CD14-positive monocyte (primary cell): Measurements from ENCODE around the gene CD320. TPM values are rescaled to one million over a fixed set of nuclear protein-coding genes. Genes with fewer than 3 reads are reported as not detected.
"Not testable (repeated sequence)": the region's sequence is repeated elsewhere in the genome, so short reads cannot be mapped to it uniquely, and the experiment has no call there.

Experiments used
- DNase-seq, 3 donors: peaks; one replicate each; pipeline ENCODE4 v3.0.0-alpha.2; 2011 to 2022
- H2AFZ ChIP-seq: 2 replicates; pipeline ENCODE4 v1.6.0; 2012; ENCODE audit warnings: mild to moderate bottlenecking, low read depth, low read length, inconsistent platforms; ENCODE audit not compliant: insufficient read depth, poor library complexity, severe bottlenecking
- H3K27ac ChIP-seq, 2 donors: 1 replicate in 1 of 2; 2 replicates in 1 of 2; pipeline ENCODE4 v1.5.1; 2012 to 2013; ENCODE audit warnings: low read length in 2 of 2, control low read depth in 1 of 2, inconsistent platforms in 1 of 2, low read depth in 1 of 2, mild to moderate bottlenecking in 1 of 2
- H3K27me3 ChIP-seq, 2 donors: one replicate each; pipeline versions ENCODE4 v1.6.0 to v1.6.1; 2011 to 2013; ENCODE audit warnings: low read length in 2 of 2; ENCODE audit not compliant: control insufficient read depth in 2 of 2, insufficient read depth in 2 of 2
- H3K36me3 ChIP-seq, 2 donors: replicated peaks in 1 of 2; 1 replicate in 1 of 2; 2 replicates in 1 of 2; pipeline versions ENCODE4 v1.5.1 to v1.6.1; 2012 to 2013; ENCODE audit warnings: low read length in 2 of 2, control low read depth in 1 of 2, inconsistent platforms in 1 of 2, mild to moderate bottlenecking in 1 of 2; ENCODE audit not compliant: insufficient read depth in 2 of 2, control insufficient read depth in 1 of 2
- H3K4me1 ChIP-seq, 2 donors: 1 replicate in 1 of 2; 2 replicates in 1 of 2; pipeline versions ENCODE4 v1.5.1 to v1.6.1; 2012 to 2013; ENCODE audit warnings: low read length in 2 of 2, control low read depth in 1 of 2, inconsistent platforms in 1 of 2, mild to moderate bottlenecking in 1 of 2, moderate library complexity in 1 of 2; ENCODE audit not compliant: insufficient read depth in 2 of 2, control insufficient read depth in 1 of 2
- H3K4me2 ChIP-seq: replicated peaks from 2 replicates; pipeline ENCODE3; 2012; ENCODE audit warnings: low read length, moderate library complexity, mild to moderate bottlenecking; ENCODE audit not compliant: poor library complexity, severe bottlenecking; ENCODE audit errors: extremely low read depth
- H3K4me3 ChIP-seq, 3 experiments: fragments of 200-600 bp in 1 of 3; sonication (generic) in 1 of 3; replicated peaks in 1 of 3; 1 replicate in 2 of 3; 2 replicates in 1 of 3; pipeline ENCODE4 v1.5.1; 2011 to 2013; ENCODE audit warnings: low read length in 3 of 3, mild to moderate bottlenecking in 3 of 3, control low read depth in 2 of 3, low read depth in 2 of 3, inconsistent platforms in 1 of 3, moderate library complexity in 1 of 3
- H3K79me2 ChIP-seq: 2 replicates; pipeline ENCODE4 v1.6.0; 2012; ENCODE audit warnings: mild to moderate bottlenecking, control low read depth, inconsistent platforms, low read length, moderate library complexity; ENCODE audit not compliant: insufficient read depth
- H3K9ac ChIP-seq: 2 replicates; pipeline ENCODE4 v1.6.0; 2017; ENCODE audit warnings: low read length, mild to moderate bottlenecking; ENCODE audit not compliant: insufficient read depth, poor library complexity, severe bottlenecking
- H3K9me3 ChIP-seq, 2 donors: replicated peaks in 1 of 2; 1 replicate in 1 of 2; 2 replicates in 1 of 2; pipeline versions ENCODE4 v1.5.1 to v1.6.1; 2012 to 2013; ENCODE audit warnings: low read length in 2 of 2, control low read depth in 1 of 2; ENCODE audit not compliant: control insufficient read depth in 1 of 2, insufficient read depth in 1 of 2
- H4K20me1 ChIP-seq: 2 replicates; pipeline ENCODE4 v1.6.0; 2012; ENCODE audit warnings: mild to moderate bottlenecking, low read length, control low read depth, moderate library complexity; ENCODE audit not compliant: insufficient read depth
- H3K27ac Mint-ChIP-seq, 7 donors: one replicate each; pipeline ENCODE4 v1.8.0; 2020; ENCODE audit warnings: mild to moderate bottlenecking in 7 of 7, mixed read lengths in 7 of 7, moderate library complexity in 6 of 7, inconsistent platforms in 2 of 7
- H3K27me3 Mint-ChIP-seq, 3 donors: one replicate each; pipeline ENCODE4 v1.8.0; 2021 to 2022; ENCODE audit warnings: low read depth in 3 of 3, mild to moderate bottlenecking in 3 of 3, mixed read lengths in 3 of 3, moderate library complexity in 3 of 3, inconsistent platforms in 1 of 3
- H3K36me3 Mint-ChIP-seq, 2 donors: one replicate each; pipeline ENCODE4 v1.8.0; 2020; ENCODE audit warnings: mixed read lengths in 2 of 2, inconsistent platforms in 1 of 2, mild to moderate bottlenecking in 1 of 2
- H3K4me1 Mint-ChIP-seq: one replicate; pipeline ENCODE4 v1.8.0; 2020; ENCODE audit warnings: mild to moderate bottlenecking, mixed read lengths
- H3K4me3 Mint-ChIP-seq, 2 donors: one replicate each; pipeline ENCODE4 v1.8.0; 2020; ENCODE audit warnings: mild to moderate bottlenecking in 2 of 2, mixed read lengths in 2 of 2, moderate library complexity in 1 of 2
- H3K9me3 Mint-ChIP-seq, 7 donors: one replicate each; pipeline ENCODE4 v1.8.0; 2020 to 2022; ENCODE audit warnings: mixed read lengths in 7 of 7, mild to moderate bottlenecking in 6 of 7, moderate library complexity in 6 of 7, inconsistent platforms in 2 of 7
- CTCF ChIP-seq: fragments of 200-600 bp; IDR thresholded peaks from one replicate; pipeline ENCODE4 v1.8.0; 2022; ENCODE audit warnings: antibody characterized with exemption, mild to moderate bottlenecking
- WGBS: methylation state at CpG from one replicate; pipeline ENCODE4 v1.1.5; 2013; ENCODE audit warnings: missing lambda C conversion rate; ENCODE audit not compliant: insufficient coverage; 5-methylcytosine and 5-hydroxymethylcytosine counted together
- intact Hi-C, 2 donors: fragments of 100-400 bp; cut with micrococcal nuclease; formaldehyde crosslinking; loops; one replicate each; pipeline versions ENCODE4 v1.15.0 to v1.15.1; 2023
- polyA plus RNA-seq, 3 donors: library from polyadenylated mRNA; depleted of rRNA in 1 of 3; unstranded in 2 of 3; stranded (reverse) in 1 of 3; fragments of 300-500 nt in 2 of 3; fragments of >200 nt in 1 of 3; fragmentation: Illumina TruSeq in 2 of 3; gene quantifications; 1 replicate in 2 of 3; 2 replicates in 1 of 3; pipeline ENCODE4 v1.2.3, GENCODE V29; 2012 to 2021

Gene CD320
- polyA plus RNA-seq, 3 donors, result 0.72 to 2.5 (median 1.0) TPM

GRCh38 chr19:8316351-8317125 lies 8.4 kb upstream of the CD320 start:
- H3K36me3 Mint-ChIP-seq, result peaks cover 41 to 62% of the 10 kb centered on the region in 2 donors
- Histone ChIP-seq H3K27ac (no peak overlapping the region), H3K27me3 (no peaks in the 10 kb centered on the region), H3K79me2 (peaks cover 14% of the 10 kb centered on the region), H3K9ac (no peak overlapping the region), H4K20me1 (no peaks in the 10 kb centered on the region), H3K4me1 (peaks cover 9 to 13% of the 10 kb centered on the region in 2 donors), H2AFZ (no peak overlapping the region), H3K36me3 (peaks cover 34 to 59% of the 10 kb centered on the region in 2 donors), H3K9me3 (no peaks in the 10 kb centered on the region), H3K4me3 (no peak overlapping the region), H3K4me2 (no peak overlapping the region)
- peaks cover 12% of the 10 kb centered on the region for H3K4me1 Mint-ChIP-seq
- intact Hi-C loops, result no loop called here
- H3K4me3 Mint-ChIP-seq, result no peak overlapping the region
- TF ChIP-seq CTCF, result no peak
- DNase-seq, result no peak
- 96% methylated on average over 10 of the region's 14 CpGs for WGBS
- peak overlapping the region in 2 of 7 donors; percentile 26 to 62 for H3K27ac Mint-ChIP-seq
- no peaks in the 10 kb centered on the region for H3K27me3 Mint-ChIP-seq
- H3K9me3 Mint-ChIP-seq, result peaks cover 0 to 2% (median 0%) of the 10 kb centered on the region in 7 donors

- H3K4me1 Mint-ChIP-seq, H3K4me1 ChIP-seq, H3K9me3 Mint-ChIP-seq, H3K27ac Mint-ChIP-seq, intact Hi-C loops, H3K4me2 ChIP-seq, H3K27me3 ChIP-seq, H3K9me3 ChIP-seq, H3K4me3 ChIP-seq, DNase-seq, H4K20me1 ChIP-seq, H3K79me2 ChIP-seq, H2AFZ ChIP-seq, H3K27ac ChIP-seq, H3K4me3 Mint-ChIP-seq, H3K27me3 Mint-ChIP-seq, H3K9ac ChIP-seq: not testable (repeated sequence)
- H3K36me3 ChIP-seq, result peaks cover 46 to 74% of the 10 kb centered on the region in 2 donors
- H3K36me3 Mint-ChIP-seq, result peaks cover 55 to 77% of the 10 kb centered on the region in 2 donors
- 97% methylated on average over 5 of the region's 11 CpGs for WGBS
Observed at GRCh38 chr19:8314981-8315640, 7.0 kb upstream of the CD320 start.
